Caco-2 (cell line): ENCODE data around the gene SGK2. TPM values are rescaled to one million over a fixed set of nuclear protein-coding genes. Genes with fewer than 3 reads are reported as not detected.

Experiments
- BruUV-seq: library from RNA; stranded (reverse); fragments of 400-500 nt; replicated peaks from 2 replicates; lab custom pipeline; 2021; lab: Mats Ljungman, UMichigan
- CTCF ChIA-PET: fragments of 300-600 bp; sonication (Branson Sonifier 250); formaldehyde crosslinking; loops from one replicate; lab custom pipeline; 2022; ENCODE audit warnings: antibody characterized with exemption; lab: Charles Lee
- POLR2A ChIA-PET: fragments of 300-600 bp; sonication (Branson Sonifier 250); formaldehyde crosslinking; loops from one replicate; lab custom pipeline; 2022; ENCODE audit warnings: antibody characterized with exemption; lab: Charles Lee
- DNase-seq, 2 experiments: peaks; one replicate each; pipeline versions ENCODE4 v3.0.0 to v3.0.0-alpha.2; 2020 to 2022
- H3K27me3 ChIP-seq: replicated peaks from 2 replicates; pipeline ENCODE4 v1.6.0; 2011; ENCODE audit warnings: low read length; ENCODE audit not compliant: control insufficient read depth, insufficient read depth
- H3K36me3 ChIP-seq: 2 replicates; pipeline ENCODE4 v1.5.1; 2011; ENCODE audit warnings: low read length; ENCODE audit not compliant: control insufficient read depth, insufficient read depth
- H3K4me1 ChIP-seq: fragments of 250-450 bp; sonication (Bioruptor Pico); 2 replicates; pipeline ENCODE4 v1.5.1; 2020; ENCODE audit warnings: mild to moderate bottlenecking
- H3K4me3 ChIP-seq: 2 replicates; pipeline ENCODE4 v1.5.1; 2011; ENCODE audit warnings: low read depth, mild to moderate bottlenecking, control low read depth, low read length
- H3K9me3 ChIP-seq: fragments of 250-450 bp; sonication (Bioruptor Pico); 2 replicates; pipeline ENCODE4 v1.5.1; 2020; ENCODE audit warnings: mild to moderate bottlenecking, moderate library complexity
- H3K27ac Mint-ChIP-seq: one replicate; pipeline ENCODE4 v1.8.0; 2022; ENCODE audit warnings: mixed read lengths; ENCODE audit not compliant: unreplicated experiment
- H3K27me3 Mint-ChIP-seq: one replicate; pipeline ENCODE4 v1.8.0; 2022; ENCODE audit warnings: mixed read lengths; ENCODE audit not compliant: insufficient read depth, unreplicated experiment
- H3K36me3 Mint-ChIP-seq: one replicate; pipeline ENCODE4 v1.8.0; 2022; ENCODE audit warnings: mild to moderate bottlenecking, mixed read lengths; ENCODE audit not compliant: insufficient read depth, unreplicated experiment
- H3K4me1 Mint-ChIP-seq: one replicate; pipeline ENCODE4 v1.8.0; 2022; ENCODE audit warnings: low read depth, mixed read lengths; ENCODE audit not compliant: unreplicated experiment
- H3K4me3 Mint-ChIP-seq: one replicate; pipeline ENCODE4 v1.8.0; 2022; ENCODE audit warnings: mild to moderate bottlenecking, moderate library complexity, mixed read lengths; ENCODE audit not compliant: unreplicated experiment
- H3K9me3 Mint-ChIP-seq: one replicate; pipeline ENCODE4 v1.8.0; 2022; ENCODE audit warnings: mixed read lengths; ENCODE audit not compliant: unreplicated experiment
- CTCF ChIP-seq, 2 experiments: fragments of 200-600 bp in 1 of 2; IDR thresholded peaks; 1 replicate in 1 of 2; 2 replicates in 1 of 2; pipeline versions ENCODE4 v1.5.1 to v1.8.0; 2011 to 2022; ENCODE audit warnings: antibody characterized with exemption in 1 of 2, control low read depth in 1 of 2, inconsistent platforms in 1 of 2, low read depth in 1 of 2, low read length in 1 of 2, mild to moderate bottlenecking in 1 of 2, moderate library complexity in 1 of 2; ENCODE audit not compliant: insufficient read depth in 1 of 2, severe bottlenecking in 1 of 2, unreplicated experiment in 1 of 2
- intact Hi-C: fragments of 100-400 bp; cut with micrococcal nuclease; formaldehyde crosslinking; loops from one replicate; pipeline ENCODE4 v1.10.0; 2022; ENCODE audit not compliant: unreplicated experiment
- total RNA-seq: library from RNA; stranded (reverse); gene quantifications from 2 replicates; pipeline ENCODE4 v1.2.3, GENCODE V29; 2022

The SGK2 gene
- total RNA-seq, 1 experiment from 2014 or later, result 5.2 TPM

DNA sequence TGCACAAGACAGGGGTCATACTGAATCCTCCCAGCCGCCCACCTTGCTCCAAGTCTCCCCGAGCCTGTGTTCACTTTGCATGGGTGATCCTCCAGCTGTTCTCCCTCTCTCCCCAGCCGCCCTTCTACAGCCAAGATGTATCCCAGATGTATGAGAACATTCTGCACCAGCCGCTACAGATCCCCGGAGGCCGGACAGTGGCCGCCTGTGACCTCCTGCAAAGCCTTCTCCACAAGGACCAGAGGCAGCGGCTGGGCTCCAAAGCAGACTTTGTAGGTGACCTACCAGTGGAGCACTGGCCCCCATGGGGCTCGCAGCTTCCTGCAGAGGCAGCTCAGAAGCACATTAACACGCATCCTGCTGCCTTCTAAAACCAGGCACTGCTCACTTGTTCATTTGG lies 17.3 kb downstream of the SGK2 start:
- POLR2A ChIA-PET, result interaction anchor here (0.6 kb wide), 1 partner anchor 20 kb away, joined by 3 read pairs; no protein-coding TSS in a partner anchor
- Mint-ChIP-seq H3K9me3 (no peaks in the 10 kb centered on the region), H3K27ac (no peak overlapping the region), H3K4me3 (no peak overlapping the region), H3K4me1 (no peaks in the 10 kb centered on the region), H3K36me3 (no peaks in the 10 kb centered on the region), H3K27me3 (no peaks in the 10 kb centered on the region)
- CTCF ChIA-PET, result interaction anchor here (1.1 kb wide), 1 partner anchor 38 kb away, joined by 4 read pairs; no protein-coding TSS in a partner anchor
- no TSS peak for BruUV-seq
- Histone ChIP-seq H3K4me1 (no peaks in the 10 kb centered on the region), H3K4me3 (no peak overlapping the region), H3K27me3 (no peaks in the 10 kb centered on the region), H3K9me3 (no peaks in the 10 kb centered on the region), H3K36me3 (no peaks in the 10 kb centered on the region)
- no peak for TF ChIP-seq CTCF (IDR thresholded peaks at IDR 0.05; ENCODE audit: insufficient read depth in 1 of 2, low read depth in 1 of 2, low read length in 1 of 2, severe bottlenecking in 1 of 2, unreplicated experiment in 1 of 2)
- DNase-seq, result no peak
- intact Hi-C loops, result no loop called here

DNA sequence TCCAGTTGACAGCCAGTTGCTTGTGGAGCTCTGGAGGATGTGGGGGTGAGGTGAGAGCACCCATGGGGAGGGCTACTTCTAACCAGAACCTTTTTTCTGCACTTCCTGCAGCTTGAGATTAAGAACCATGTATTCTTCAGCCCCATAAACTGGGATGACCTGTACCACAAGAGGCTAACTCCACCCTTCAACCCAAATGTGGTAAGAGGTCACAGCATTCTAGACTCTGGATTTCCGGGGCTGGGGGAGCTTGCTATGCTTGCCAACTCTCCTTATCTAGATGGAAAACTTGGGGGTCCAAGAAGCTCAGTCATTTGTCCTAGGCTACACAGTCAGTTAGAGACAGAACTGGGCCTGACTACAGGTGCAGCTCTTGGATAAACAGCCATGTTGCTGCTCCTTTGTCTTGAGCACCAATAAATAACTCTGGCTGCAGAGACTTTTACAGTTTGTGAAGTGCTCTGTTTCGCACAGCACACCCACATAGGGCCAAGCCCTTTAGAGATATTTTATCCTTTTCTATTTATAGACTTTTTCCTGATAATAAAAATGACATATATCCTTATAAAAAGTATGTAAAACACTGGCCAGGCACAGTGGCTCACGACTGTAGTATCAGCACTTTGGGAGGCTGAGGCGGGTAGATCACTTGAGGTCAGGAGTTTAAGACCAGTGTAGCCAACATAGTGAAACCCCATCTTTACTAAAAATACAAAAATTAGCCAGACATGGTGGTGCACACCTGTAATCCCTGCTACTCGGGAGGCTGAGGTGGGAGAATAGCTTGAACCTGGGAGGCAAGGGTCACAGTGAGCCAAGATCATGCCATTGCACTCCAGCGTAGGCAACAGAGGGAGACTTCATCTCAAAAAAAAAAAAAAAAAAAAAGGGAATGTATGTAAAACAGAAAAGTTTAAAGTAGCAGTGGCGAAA lies 21.3 kb downstream of the SGK2 start:
- H3K27me3 ChIP-seq, result no peaks in the 10 kb centered on the region
- Mint-ChIP-seq H3K4me1 (no peaks in the 10 kb centered on the region), H3K36me3 (no peaks in the 10 kb centered on the region), H3K4me3 (no peak overlapping the region), H3K9me3 (no peaks in the 10 kb centered on the region), H3K27ac (no peak overlapping the region), H3K27me3 (no peaks in the 10 kb centered on the region)
- H3K36me3 ChIP-seq, result no peaks in the 10 kb centered on the region
- no peak for DNase-seq
- intact Hi-C loops, result no loop called here
- no TSS peak for BruUV-seq
- ChIA-PET CTCF (interaction anchor here (0.9 kb wide), 1 partner anchor 10 kb away, joined by 5 read pairs; the partner anchor contains the start of gene IFT52), POLR2A (no interaction called here)
- H3K4me1 ChIP-seq, result peaks cover 11% of the 10 kb centered on the region
- H3K4me3 ChIP-seq, result no peak overlapping the region
- no peak for TF ChIP-seq CTCF (IDR thresholded peaks at IDR 0.05; ENCODE audit: insufficient read depth in 1 of 2, low read depth in 1 of 2, low read length in 1 of 2, severe bottlenecking in 1 of 2, unreplicated experiment in 1 of 2)
- H3K9me3 ChIP-seq, result no peaks in the 10 kb centered on the region

GRCh38 chr20:43583133-43583864 lies 24.5 kb downstream of the SGK2 start:
- Histone ChIP-seq H3K27me3 (no peaks in the 10 kb centered on the region), H3K9me3 (no peaks in the 10 kb centered on the region), H3K4me1 (peaks cover 14% of the 10 kb centered on the region), H3K36me3 (no peaks in the 10 kb centered on the region), H3K4me3 (no peak overlapping the region)
- no peaks in the 10 kb centered on the region for H3K4me1 Mint-ChIP-seq
- H3K27ac Mint-ChIP-seq, result no peak overlapping the region
- no peak for DNase-seq
- no TSS peak for BruUV-seq
- no peaks in the 10 kb centered on the region for H3K36me3 Mint-ChIP-seq
- H3K27me3 Mint-ChIP-seq, result no peaks in the 10 kb centered on the region
- TF ChIP-seq CTCF (IDR thresholded peaks at IDR 0.05; ENCODE audit: insufficient read depth in 1 of 2, low read depth in 1 of 2, low read length in 1 of 2, severe bottlenecking in 1 of 2, unreplicated experiment in 1 of 2), result no peak
- no peaks in the 10 kb centered on the region for H3K9me3 Mint-ChIP-seq
- H3K4me3 Mint-ChIP-seq, result no peak overlapping the region
- intact Hi-C loops, result no loop called here
- ChIA-PET CTCF (interaction anchor here (0.8 to 3.8 kb wide), 2 partner anchors 25 to 45 kb away, joined by 3 to 29 read pairs; partner anchors contain the start of gene SGK2), POLR2A (no interaction called here)
